Stimulated activated naive CD8-positive, alpha-beta T cell treated with anti-CD3 and anti-CD28 coated beads, Interleukin-15, amount 100 ng/mL, for 72 hours (primary cell): Measurements from ENCODE around the gene PLA2G4D.
"Not testable (repeated sequence)": the region's sequence is repeated elsewhere in the genome, so short reads cannot be mapped to it uniquely, and the experiment has no call there.

Source experiments
- ATAC-seq: fragments of 150-1000 bp; cut with Tn5 transposase; 2 replicates; pipeline ENCODE4 v1.10.0; 2021; ENCODE audit warnings: mild to moderate bottlenecking, moderate library complexity
- DNase-seq, 2 donors: peaks; one replicate each; pipeline ENCODE4 v3.0.0; 2021 to 2022
- H3K27ac Mint-ChIP-seq, 2 donors: one replicate each; pipeline ENCODE4 v1.8.0; 2022; ENCODE audit warnings: mild to moderate bottlenecking in 2 of 2, mixed read lengths in 2 of 2, moderate library complexity in 2 of 2
- H3K27me3 Mint-ChIP-seq: one replicate; pipeline ENCODE4 v1.8.0; 2022; ENCODE audit warnings: mixed read lengths
- H3K4me1 Mint-ChIP-seq: one replicate; pipeline ENCODE4 v1.8.0; 2022; ENCODE audit warnings: mild to moderate bottlenecking, mixed read lengths
- H3K4me3 Mint-ChIP-seq, 2 donors: one replicate each; pipeline ENCODE4 v1.8.0; 2022; ENCODE audit warnings: mild to moderate bottlenecking in 2 of 2, mixed read lengths in 2 of 2, moderate library complexity in 1 of 2
- H3K9me3 Mint-ChIP-seq, 2 donors: one replicate each; pipeline ENCODE4 v1.8.0; 2022; ENCODE audit warnings: mixed read lengths in 2 of 2

The PLA2G4D gene

DNA sequence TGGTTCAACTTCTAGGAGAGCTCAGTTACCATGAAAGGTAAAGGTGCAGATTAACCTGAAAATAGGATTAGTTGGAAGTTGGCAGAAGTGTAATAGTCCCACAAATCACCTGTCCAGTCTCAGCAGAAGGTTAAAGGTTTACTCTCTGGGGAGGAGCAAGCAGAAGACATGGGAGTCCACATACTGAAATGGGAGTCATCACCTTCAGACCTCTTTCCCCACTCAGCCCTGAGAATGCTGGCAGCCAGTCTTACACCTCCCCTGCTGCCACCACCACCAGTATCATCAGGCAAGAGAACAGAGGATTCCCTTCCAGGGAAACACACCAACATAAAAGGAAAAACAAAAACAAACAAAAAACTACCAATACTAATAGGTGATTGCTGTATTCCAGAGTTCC lies 13.8 kb upstream of the PLA2G4D start:
- H3K9me3 Mint-ChIP-seq, result no peaks in the 10 kb centered on the region
- DNase-seq (no peak), ATAC-seq (no peak)
- H3K27ac Mint-ChIP-seq, result no peak overlapping the region
- H3K4me1 Mint-ChIP-seq, result peaks cover 7% of the 10 kb centered on the region
- peaks cover 16% of the 10 kb centered on the region for H3K27me3 Mint-ChIP-seq
- no peak overlapping the region for H3K4me3 Mint-ChIP-seq

DNA sequence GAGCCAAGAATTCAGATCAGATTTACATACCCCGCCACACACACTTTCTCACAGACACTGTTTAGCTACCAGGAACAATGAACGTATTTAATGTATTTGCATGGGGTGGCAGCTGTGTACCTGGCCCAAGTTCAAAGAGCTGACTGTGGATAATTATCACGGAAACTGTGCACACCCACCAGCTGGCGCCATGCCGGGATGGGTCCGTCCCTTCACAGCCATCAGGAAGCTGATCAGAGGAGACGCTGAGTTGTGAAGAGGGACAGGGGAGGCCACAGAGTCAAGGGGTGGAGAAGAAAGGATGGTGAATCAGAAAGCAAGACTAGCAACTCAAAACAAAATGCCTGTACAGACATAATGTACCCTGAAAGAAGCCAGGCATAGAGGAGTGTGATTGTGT lies 13.1 kb upstream of the PLA2G4D start:
- Mint-ChIP-seq H3K4me1 (peaks cover 7% of the 10 kb centered on the region), H3K27ac (peak overlapping the region in 1 of 2 donors; percentile 16), H3K4me3 (peak overlapping the region; percentile 18 to 57), H3K27me3 (peaks cover 16% of the 10 kb centered on the region), H3K9me3 (no peaks in the 10 kb centered on the region)
- DNase-seq (no peak), ATAC-seq (peak; percentile 78)

DNA sequence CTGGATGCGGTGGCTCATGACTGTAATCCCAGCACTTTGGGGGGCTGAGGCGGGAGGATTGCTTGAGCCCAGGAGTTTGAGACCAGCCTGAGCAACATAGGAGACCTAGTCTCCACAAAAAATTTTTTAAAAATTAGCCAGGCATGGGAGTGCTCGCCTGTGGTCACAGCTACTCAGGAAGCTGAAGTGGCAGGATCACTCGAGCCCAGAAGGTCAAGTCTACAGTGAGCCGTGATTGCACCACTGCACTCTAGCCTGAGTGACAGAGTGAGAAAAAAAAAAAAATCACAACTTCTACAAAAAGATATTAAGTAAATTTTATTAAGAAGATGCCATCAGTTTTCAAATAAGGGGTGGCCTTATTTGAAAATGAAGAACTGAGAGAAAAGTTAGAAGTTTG lies 11.9 kb upstream of the PLA2G4D start:
- no peak for ATAC-seq
- peaks cover 16% of the 10 kb centered on the region for H3K27me3 Mint-ChIP-seq
- DNase-seq, result no peak
- no peaks in the 10 kb centered on the region for H3K9me3 Mint-ChIP-seq
- peaks cover 7% of the 10 kb centered on the region for H3K4me1 Mint-ChIP-seq
- H3K4me3 Mint-ChIP-seq, result no peak overlapping the region
- no peak overlapping the region for H3K27ac Mint-ChIP-seq

DNA sequence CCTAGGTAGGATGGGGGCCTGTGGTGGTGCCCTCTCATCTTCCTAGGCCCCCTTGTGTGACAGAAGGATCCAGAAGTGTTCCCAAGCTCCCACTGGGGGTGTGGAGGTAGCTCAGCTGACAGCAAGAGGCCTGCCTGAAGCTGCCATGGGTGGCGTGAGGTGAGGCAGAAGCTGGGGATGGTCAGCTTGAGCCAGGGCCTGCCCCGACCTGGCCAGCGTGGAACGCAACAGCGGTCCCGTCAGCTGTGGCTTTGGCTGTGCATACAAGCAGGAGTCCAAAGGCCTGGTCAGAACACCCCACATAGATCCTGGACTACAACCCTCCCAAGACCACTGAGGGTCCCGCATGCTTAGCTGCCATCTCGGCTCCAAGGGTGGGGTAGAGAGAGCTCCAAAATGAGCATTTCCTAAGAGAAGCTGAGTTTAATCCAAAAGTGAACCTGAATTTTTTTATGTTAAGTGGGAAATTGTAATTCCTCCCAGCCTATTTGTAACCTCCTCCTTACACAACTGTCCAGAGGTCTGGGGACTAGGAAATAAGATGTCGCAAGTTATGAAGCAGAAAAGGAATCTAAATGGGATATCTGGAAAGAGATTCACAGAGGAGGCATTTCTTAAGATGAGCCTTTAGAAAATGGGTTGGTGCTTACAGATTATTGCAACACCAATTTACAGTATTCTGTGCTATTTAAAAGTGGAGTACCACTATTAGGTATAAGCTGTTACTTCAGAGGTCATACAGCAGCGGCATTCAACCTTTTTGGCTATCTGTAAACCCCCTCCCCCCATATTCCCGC lies 9.9 kb upstream of the PLA2G4D start:
- no peak overlapping the region for H3K27ac Mint-ChIP-seq
- H3K4me3 Mint-ChIP-seq, result no peak overlapping the region
- ATAC-seq, result no peak
- no peak for DNase-seq
- peaks cover 7% of the 10 kb centered on the region for H3K4me1 Mint-ChIP-seq
- H3K27me3 Mint-ChIP-seq, result peaks cover 16% of the 10 kb centered on the region
- H3K9me3 Mint-ChIP-seq, result no peaks in the 10 kb centered on the region

DNA sequence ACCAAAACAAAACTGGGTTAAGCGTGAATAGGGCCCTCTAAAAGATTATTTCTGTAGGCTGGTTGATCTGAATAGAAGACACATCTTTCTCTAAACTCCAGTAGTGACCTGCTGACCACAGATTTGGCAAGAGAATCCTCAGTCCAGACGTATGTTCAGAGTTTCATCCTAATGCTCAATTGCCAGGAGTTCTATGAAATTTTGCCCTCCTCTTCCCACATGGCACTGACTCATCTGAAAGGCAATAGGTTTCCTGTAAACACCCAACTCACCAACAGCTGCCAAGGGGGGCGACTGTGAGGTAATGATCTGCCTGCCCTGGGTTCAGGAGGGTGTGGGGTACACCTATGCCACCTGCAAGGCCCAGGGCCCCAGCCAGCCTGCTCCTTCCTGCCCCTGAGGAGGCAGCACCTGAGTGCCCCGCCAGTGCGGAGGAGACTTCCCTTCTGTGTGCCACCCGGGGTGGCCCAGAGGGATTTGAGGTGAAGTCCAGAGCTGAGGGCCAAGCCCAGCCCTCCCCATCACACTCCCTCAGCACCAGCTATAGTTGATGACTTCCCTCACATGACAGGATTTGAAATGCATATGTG lies 8.4 kb upstream of the PLA2G4D start:
- Mint-ChIP-seq H3K4me3 (no peak overlapping the region), H3K27me3 (peaks cover 7% of the 10 kb centered on the region), H3K27ac (peak overlapping the region in 1 of 2 donors; percentile 6), H3K4me1 (peaks cover 6% of the 10 kb centered on the region), H3K9me3 (no peaks in the 10 kb centered on the region)
- no peak for DNase-seq
- ATAC-seq, result no peak

DNA sequence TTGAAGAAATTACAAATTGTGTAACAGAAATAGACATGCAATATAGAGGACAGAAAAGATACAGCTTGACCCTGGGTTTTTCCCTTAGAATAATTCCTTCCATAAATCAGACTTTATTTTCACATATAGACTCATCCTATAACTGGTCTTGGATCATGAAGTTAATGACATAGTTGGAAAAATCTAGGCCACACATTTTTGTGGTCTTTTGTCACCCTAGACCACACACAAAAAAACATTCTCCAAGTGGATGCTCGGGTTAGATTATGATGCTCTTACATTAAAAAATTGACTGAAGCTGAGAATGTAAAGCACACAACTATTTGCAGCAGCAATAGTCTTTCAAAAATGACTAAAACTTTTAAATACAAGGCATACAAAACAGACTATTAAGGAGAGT lies 7.5 kb upstream of the PLA2G4D start:
- H3K4me3 Mint-ChIP-seq, result no peak overlapping the region
- ATAC-seq (no peak), DNase-seq (no peak)
- H3K27ac Mint-ChIP-seq, result no peak overlapping the region
- H3K27me3 Mint-ChIP-seq, result no peaks in the 10 kb centered on the region
- no peaks in the 10 kb centered on the region for H3K9me3 Mint-ChIP-seq
- H3K4me1 Mint-ChIP-seq, result no peaks in the 10 kb centered on the region

DNA sequence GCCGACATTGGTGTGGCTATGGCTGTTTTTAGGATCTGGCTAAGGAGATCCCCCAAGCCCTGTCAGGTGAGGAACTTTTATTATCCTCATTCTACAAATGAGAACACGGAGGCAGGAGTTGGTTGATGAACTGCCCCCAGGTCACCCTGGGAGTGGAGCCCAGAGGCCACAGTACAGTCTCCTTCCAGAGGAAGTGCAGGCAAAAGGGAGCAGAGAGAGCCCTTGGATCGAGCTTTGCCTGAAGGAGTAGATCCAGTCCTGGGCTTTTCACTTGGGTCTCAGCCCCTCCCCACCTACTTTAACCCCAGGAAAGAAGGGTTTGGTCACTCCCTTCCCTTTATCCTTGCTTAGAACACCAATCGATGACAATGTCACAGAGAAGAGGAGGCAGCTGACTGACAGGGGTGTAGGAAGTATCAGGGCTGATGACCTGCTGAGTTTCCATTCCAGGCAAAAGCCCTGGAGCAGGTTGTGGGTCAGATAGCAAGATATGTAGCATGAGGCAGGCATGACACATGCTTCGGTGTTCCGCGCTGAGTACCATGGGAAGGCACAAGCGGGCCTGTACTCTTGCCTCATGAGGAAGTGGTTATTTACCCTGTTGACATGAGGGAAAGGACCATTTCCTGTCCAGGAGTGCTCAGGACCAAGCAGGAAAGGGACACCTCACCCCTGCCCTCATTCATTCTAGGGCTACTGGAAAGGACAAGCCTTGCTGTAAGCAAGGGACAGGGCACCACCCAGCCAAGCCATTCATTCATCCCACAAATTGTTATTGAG lies 5.8 kb upstream of the PLA2G4D start:
- DNase-seq (no peak), ATAC-seq (no peak)
- H3K27me3 Mint-ChIP-seq, result no peaks in the 10 kb centered on the region
- H3K4me1 Mint-ChIP-seq, result no peaks in the 10 kb centered on the region
- peak overlapping the region in 1 of 2 donors; percentile 62 for H3K27ac Mint-ChIP-seq
- no peaks in the 10 kb centered on the region for H3K9me3 Mint-ChIP-seq
- H3K4me3 Mint-ChIP-seq, result no peak overlapping the region

DNA sequence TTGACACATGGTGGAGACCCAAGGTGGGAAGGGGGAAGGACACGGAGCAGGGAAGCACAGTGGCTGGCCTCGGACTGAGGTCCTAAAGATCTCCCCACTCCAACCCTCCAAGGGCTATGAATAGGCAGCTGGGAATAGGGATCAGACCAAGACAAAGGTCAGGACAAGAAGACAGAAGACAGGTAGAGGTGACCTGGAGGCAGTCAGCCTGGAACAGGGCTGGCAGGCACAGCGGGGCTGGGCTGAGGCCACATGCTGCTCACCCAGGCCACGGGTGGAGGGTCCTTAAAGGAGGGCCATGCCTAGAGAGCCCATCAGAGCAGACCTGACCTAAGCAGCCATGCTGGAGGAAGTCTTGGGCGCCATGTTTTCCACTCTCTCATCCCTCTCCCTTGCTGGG lies 2.7 kb upstream of the PLA2G4D start:
- H3K4me1 Mint-ChIP-seq, result no peaks in the 10 kb centered on the region
- ATAC-seq (no peak), DNase-seq (no peak)
- H3K27ac Mint-ChIP-seq, result no peak overlapping the region
- H3K27me3 Mint-ChIP-seq, result no peaks in the 10 kb centered on the region
- H3K9me3 Mint-ChIP-seq, result no peaks in the 10 kb centered on the region
- H3K4me3 Mint-ChIP-seq, result no peak overlapping the region

DNA sequence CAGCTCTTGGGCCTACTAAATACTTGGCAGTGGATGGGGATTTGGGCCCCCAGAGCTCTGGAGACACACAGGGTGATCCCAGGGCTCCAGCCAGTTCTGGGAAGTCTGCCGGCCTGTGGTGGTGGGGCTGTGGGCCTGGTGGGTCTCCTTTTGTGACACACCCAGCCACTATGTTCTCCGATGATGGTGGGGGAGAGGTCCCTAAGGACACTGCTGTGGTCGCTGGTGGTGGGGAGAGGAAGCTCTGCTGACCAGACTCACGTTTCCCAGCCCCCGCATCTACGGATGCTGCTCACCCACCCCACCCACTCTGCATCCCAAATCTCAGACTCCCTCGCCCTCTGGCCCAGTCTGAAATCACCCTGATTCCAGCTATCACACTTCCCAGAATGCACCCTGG lies 396 bp downstream of the PLA2G4D start:
- no peak overlapping the region for H3K27ac Mint-ChIP-seq
- H3K27me3 Mint-ChIP-seq, result peaks cover 8% of the 10 kb centered on the region
- ATAC-seq (no peak), DNase-seq (no peak)
- no peaks in the 10 kb centered on the region for H3K9me3 Mint-ChIP-seq
- no peak overlapping the region for H3K4me3 Mint-ChIP-seq
- no peaks in the 10 kb centered on the region for H3K4me1 Mint-ChIP-seq

DNA sequence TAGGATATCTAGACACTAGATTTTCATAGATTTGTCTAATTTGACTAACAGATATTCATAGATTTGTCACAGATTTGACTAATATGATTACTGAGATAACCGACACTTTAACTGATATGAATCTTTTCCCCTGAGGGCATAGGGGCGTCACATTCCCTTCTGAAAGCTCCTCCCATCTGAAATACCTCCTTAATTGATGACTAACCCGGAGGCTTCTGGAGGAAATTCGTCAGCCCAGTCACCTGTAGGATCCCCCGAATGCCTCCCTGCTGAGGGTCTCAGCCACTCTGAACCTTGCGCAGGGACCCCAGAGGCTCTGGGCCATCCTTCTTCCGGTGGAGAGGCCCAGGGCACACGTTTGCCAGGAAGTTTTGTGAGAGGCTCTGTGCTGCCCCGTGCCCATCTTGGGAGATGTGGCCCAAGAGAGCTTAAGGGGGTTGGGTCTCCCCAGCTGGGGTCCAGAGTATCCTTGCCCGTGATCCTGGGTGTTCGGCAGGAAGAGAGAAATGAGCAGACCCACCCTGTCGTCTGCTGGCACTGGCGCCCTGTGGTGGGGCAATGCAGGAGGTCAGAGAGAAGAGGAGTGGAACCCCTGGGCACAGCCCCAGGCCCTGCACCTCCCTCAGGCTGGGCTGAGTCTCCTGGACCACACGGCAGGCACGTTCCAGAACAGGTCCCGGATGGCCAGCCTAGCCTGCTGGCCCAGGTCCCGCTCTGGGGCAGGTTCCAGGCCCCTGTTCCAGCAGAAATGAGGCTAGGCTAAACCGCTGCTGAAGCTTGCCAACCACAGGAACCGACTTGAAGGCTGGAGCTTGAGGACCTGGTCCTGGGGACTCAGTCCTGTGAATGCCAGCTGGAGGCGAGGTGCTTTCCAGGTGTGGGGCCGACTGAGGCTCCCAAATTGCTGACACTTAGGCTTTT lies 1.7 kb downstream of the PLA2G4D start:
- ATAC-seq (no peak), DNase-seq (no peak)
- Mint-ChIP-seq H3K4me1 (no peaks in the 10 kb centered on the region), H3K4me3 (no peak overlapping the region), H3K27ac (no peak overlapping the region), H3K9me3 (no peaks in the 10 kb centered on the region), H3K27me3 (peaks cover 15% of the 10 kb centered on the region)

DNA sequence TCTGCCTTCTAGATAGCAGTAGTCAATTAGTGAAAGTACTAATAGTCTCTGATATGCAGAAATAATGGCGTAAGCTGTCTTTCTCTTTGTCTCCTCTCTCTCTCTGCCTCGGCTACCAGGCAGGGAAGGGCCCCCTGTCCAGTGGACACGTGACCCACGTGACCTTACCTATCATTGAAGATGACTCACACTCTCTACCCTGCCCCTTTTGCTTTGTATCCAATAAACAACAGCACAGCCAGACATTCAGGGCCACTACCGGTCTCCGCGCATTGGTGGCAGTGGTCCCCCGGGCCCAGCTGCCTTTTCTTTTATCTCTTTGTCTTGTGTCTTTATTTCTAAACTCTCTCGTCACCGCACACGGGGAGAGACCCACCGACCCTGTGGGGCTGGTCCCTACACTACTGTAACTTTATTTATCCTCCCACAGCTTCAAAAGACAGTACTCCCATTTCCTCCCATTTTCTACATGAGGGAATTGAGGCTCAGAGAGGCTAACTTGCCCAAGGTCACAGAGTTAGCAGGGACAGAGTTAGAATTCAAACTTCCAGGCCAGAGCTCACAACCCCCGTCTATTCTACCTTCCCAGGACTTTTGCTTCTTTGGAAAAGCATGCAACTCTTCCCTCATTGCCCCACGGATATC lies 2.5 kb downstream of the PLA2G4D start:
- not testable (repeated sequence) for DNase-seq, H3K27ac Mint-ChIP-seq, H3K9me3 Mint-ChIP-seq, H3K4me3 Mint-ChIP-seq, H3K4me1 Mint-ChIP-seq, ATAC-seq
- H3K27me3 Mint-ChIP-seq, result peaks cover 15% of the 10 kb centered on the region

DNA sequence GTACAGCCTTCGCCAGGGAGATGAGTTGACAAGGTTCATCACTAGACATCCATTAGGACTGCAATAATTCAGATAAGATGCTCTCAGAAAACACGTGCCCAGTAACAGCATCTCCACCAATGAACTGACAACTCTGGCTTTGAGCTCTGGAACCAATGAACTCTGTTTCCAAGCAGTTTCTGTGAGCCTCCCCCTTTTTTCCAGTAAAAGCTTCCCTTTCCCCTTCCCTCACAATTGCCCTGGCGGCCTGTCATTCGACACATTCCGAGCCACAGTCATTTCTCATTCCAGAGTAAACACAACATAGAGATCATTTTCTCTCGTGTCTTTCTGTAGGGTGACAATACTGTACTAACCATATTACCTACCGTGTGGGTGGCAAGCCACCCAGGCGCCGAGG lies 3.6 kb downstream of the PLA2G4D start:
- Mint-ChIP-seq H3K27ac (no peak overlapping the region), H3K4me1 (no peaks in the 10 kb centered on the region), H3K4me3 (no peak overlapping the region), H3K9me3 (no peaks in the 10 kb centered on the region), H3K27me3 (peaks cover 15% of the 10 kb centered on the region)
- ATAC-seq, result no peak
- DNase-seq, result no peak

DNA sequence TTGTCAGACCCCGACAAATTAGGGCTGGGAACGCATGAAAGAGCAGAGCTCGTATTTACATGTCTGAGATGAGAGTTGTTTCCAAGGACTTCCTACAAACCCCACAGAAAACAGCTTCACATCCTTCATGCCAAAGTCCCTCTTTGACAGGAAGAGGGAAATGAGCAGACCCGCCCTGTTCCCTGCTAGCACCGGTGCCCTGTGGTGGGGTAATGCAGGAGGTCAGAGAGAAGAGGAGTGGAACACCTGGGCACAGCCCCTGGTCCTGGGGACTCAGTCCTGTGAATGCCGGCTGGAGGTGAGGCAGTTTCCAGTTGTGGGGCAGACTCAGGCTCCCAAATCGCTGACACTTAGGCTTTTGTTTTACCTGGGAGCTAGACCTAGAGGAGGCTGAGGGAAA lies 4.0 kb downstream of the PLA2G4D start:
- DNase-seq, result no peak
- Mint-ChIP-seq H3K4me1 (no peaks in the 10 kb centered on the region), H3K27me3 (peaks cover 15% of the 10 kb centered on the region)

DNA sequence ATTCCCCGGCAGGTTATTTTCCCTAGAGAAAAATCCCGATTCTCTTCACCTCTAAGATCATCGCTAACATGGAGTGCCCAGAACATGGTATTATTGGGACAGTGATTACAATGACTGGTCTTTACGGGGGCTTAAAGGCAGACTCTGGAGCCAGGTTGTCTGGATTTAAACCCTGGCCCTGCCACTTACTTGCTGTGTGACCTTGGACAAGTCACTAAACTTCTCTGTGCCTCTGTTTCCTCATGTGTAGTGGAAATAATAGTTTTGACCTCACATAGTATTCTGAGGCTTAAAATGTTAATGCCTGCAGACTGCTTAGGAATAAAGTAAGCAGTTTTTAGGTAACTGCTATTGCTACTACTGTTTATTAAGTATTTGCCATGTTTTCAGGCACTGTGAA lies 4.4 kb downstream of the PLA2G4D start:
- DNase-seq, result no peak
- ATAC-seq, result no peak
- Mint-ChIP-seq H3K27ac (peak overlapping the region in 1 of 2 donors; percentile 61), H3K9me3 (no peaks in the 10 kb centered on the region), H3K27me3 (peaks cover 15% of the 10 kb centered on the region), H3K4me1 (peaks cover 2% of the 10 kb centered on the region), H3K4me3 (no peak overlapping the region)

More for the DNA sequence above, 4.0 kb downstream of the PLA2G4D start:
- Mint-ChIP-seq H3K4me3 (no peak overlapping the region), H3K9me3 (no peaks in the 10 kb centered on the region), H3K27ac (no peak overlapping the region)
- no peak for ATAC-seq
